Activated T-cell treated with anti-CD3 and anti-CD28 coated beads, Interleukin-2, amount 50 U/mL, for 4 hours (primary cell): Measurements from ENCODE around the gene GABRR3. TPM values are rescaled to one million over a fixed set of nuclear protein-coding genes. Genes with fewer than 3 reads are reported as not detected.

ENCODE experiments used
- ATAC-seq, 2 donors: fragments of 200-7000 bp; cut with Tn5 transposase; one replicate each; pipeline ENCODE4 v1.10.0; 2021
- DNase-seq: peaks from one replicate; pipeline ENCODE4 v3.0.0-alpha.2; 2020
- H3K27me3 Mint-ChIP-seq: one replicate; pipeline ENCODE4 v1.8.0; 2021; ENCODE audit warnings: low read depth, mixed read lengths
- H3K36me3 Mint-ChIP-seq: one replicate; pipeline ENCODE4 v1.8.0; 2022; ENCODE audit warnings: mixed read lengths; ENCODE audit not compliant: insufficient read depth
- H3K4me1 Mint-ChIP-seq: one replicate; pipeline ENCODE4 v1.8.0; 2021; ENCODE audit warnings: low read depth, mixed read lengths
- H3K4me3 Mint-ChIP-seq: one replicate; pipeline ENCODE4 v1.8.0; 2021; ENCODE audit warnings: mild to moderate bottlenecking, moderate library complexity, mixed read lengths
- H3K9me3 Mint-ChIP-seq: one replicate; pipeline ENCODE4 v1.8.0; 2021; ENCODE audit warnings: mixed read lengths
- total RNA-seq, 3 donors: library from RNA; stranded (reverse); gene quantifications; one replicate each; pipeline ENCODE4 v1.2.1, GENCODE V29; 2021

The GABRR3 gene
- total RNA-seq, 3 donors from 2014 or later, result not detected

- no peak for ATAC-seq
- Mint-ChIP-seq H3K27me3 (no peaks in the 10 kb centered on the region), H3K4me1 (peaks cover 75% of the 10 kb centered on the region), H3K9me3 (no peaks in the 10 kb centered on the region), H3K4me3 (no peak overlapping the region), H3K36me3 (peaks cover 29% of the 10 kb centered on the region)
- DNase-seq, result no peak
These were observed 66.7 kb downstream of the GABRR3 start for GRCh38 chr3:97968376-97968775.

GRCh38 chr3:97967966-97968365 lies 67.1 kb downstream of the GABRR3 start:
- Mint-ChIP-seq H3K4me1 (peaks cover 71% of the 10 kb centered on the region), H3K27me3 (no peaks in the 10 kb centered on the region), H3K36me3 (peaks cover 29% of the 10 kb centered on the region), H3K9me3 (no peaks in the 10 kb centered on the region), H3K4me3 (no peak overlapping the region)
- no peak for DNase-seq
- ATAC-seq, result no peak

GRCh38 chr3:97960993-97961766 lies 73.9 kb downstream of the GABRR3 start:
- H3K9me3 Mint-ChIP-seq, result no peaks in the 10 kb centered on the region
- peaks cover 52% of the 10 kb centered on the region for H3K36me3 Mint-ChIP-seq
- no peak overlapping the region for H3K4me3 Mint-ChIP-seq
- H3K4me1 Mint-ChIP-seq, result peaks cover 28% of the 10 kb centered on the region
- ATAC-seq (no peak), DNase-seq (no peak)
- H3K27me3 Mint-ChIP-seq, result no peaks in the 10 kb centered on the region

GRCh38 chr3:97960551-97960950 lies 74.6 kb downstream of the GABRR3 start:
- Mint-ChIP-seq H3K36me3 (peaks cover 51% of the 10 kb centered on the region), H3K27me3 (no peaks in the 10 kb centered on the region), H3K4me3 (no peak overlapping the region), H3K9me3 (no peaks in the 10 kb centered on the region), H3K4me1 (peaks cover 23% of the 10 kb centered on the region)
- ATAC-seq (no peak), DNase-seq (no peak)

GRCh38 chr3:97959872-97960271 lies 75.2 kb downstream of the GABRR3 start:
- no peak for ATAC-seq
- Mint-ChIP-seq H3K9me3 (no peaks in the 10 kb centered on the region), H3K4me1 (peaks cover 20% of the 10 kb centered on the region), H3K4me3 (no peak overlapping the region), H3K36me3 (peaks cover 49% of the 10 kb centered on the region), H3K27me3 (no peaks in the 10 kb centered on the region)
- no peak for DNase-seq

GRCh38 chr3:97958796-97959195 lies 76.3 kb downstream of the GABRR3 start:
- Mint-ChIP-seq H3K36me3 (peaks cover 51% of the 10 kb centered on the region), H3K9me3 (no peaks in the 10 kb centered on the region), H3K27me3 (no peaks in the 10 kb centered on the region), H3K4me3 (no peak overlapping the region), H3K4me1 (peaks cover 14% of the 10 kb centered on the region)
- ATAC-seq, result no peak
- DNase-seq, result no peak

GRCh38 chr3:97958396-97958795 lies 76.7 kb downstream of the GABRR3 start:
- Mint-ChIP-seq H3K27me3 (no peaks in the 10 kb centered on the region), H3K4me3 (no peak overlapping the region), H3K36me3 (peaks cover 49% of the 10 kb centered on the region), H3K4me1 (peaks cover 10% of the 10 kb centered on the region), H3K9me3 (no peaks in the 10 kb centered on the region)
- ATAC-seq (no peak), DNase-seq (no peak)

GRCh38 chr3:97957617-97958311 lies 77.4 kb downstream of the GABRR3 start:
- Mint-ChIP-seq H3K9me3 (no peaks in the 10 kb centered on the region), H3K36me3 (peaks cover 53% of the 10 kb centered on the region), H3K27me3 (no peaks in the 10 kb centered on the region), H3K4me3 (no peak overlapping the region), H3K4me1 (peaks cover 10% of the 10 kb centered on the region)
- DNase-seq (no peak), ATAC-seq (no peak)

GRCh38 chr3:97956051-97956450 lies 79.1 kb downstream of the GABRR3 start:
- ATAC-seq (no peak), DNase-seq (no peak)
- Mint-ChIP-seq H3K4me1 (peaks cover under 1% of the 10 kb centered on the region), H3K4me3 (no peak overlapping the region), H3K27me3 (no peaks in the 10 kb centered on the region), H3K9me3 (no peaks in the 10 kb centered on the region), H3K36me3 (peaks cover 51% of the 10 kb centered on the region)

- Mint-ChIP-seq H3K4me1 (no peaks in the 10 kb centered on the region), H3K36me3 (peaks cover 53% of the 10 kb centered on the region), H3K4me3 (no peak overlapping the region), H3K27me3 (no peaks in the 10 kb centered on the region), H3K9me3 (no peaks in the 10 kb centered on the region)
- DNase-seq, result no peak
- ATAC-seq, result no peak
These were observed 80.8 kb downstream of the GABRR3 start for GRCh38 chr3:97954228-97954827.

- no peak for ATAC-seq
- Mint-ChIP-seq H3K27me3 (no peaks in the 10 kb centered on the region), H3K4me3 (no peak overlapping the region), H3K9me3 (no peaks in the 10 kb centered on the region), H3K4me1 (no peaks in the 10 kb centered on the region), H3K36me3 (peaks cover 60% of the 10 kb centered on the region)
- no peak for DNase-seq
These were observed 82.2 kb downstream of the GABRR3 start for GRCh38 chr3:97952872-97953271.

- Mint-ChIP-seq H3K4me1 (no peaks in the 10 kb centered on the region), H3K4me3 (no peak overlapping the region), H3K9me3 (no peaks in the 10 kb centered on the region), H3K27me3 (no peaks in the 10 kb centered on the region), H3K36me3 (peaks cover 60% of the 10 kb centered on the region)
- DNase-seq (no peak), ATAC-seq (no peak)
These were observed 82.8 kb downstream of the GABRR3 start for GRCh38 chr3:97952280-97952679.

- Mint-ChIP-seq H3K9me3 (no peaks in the 10 kb centered on the region), H3K4me3 (no peak overlapping the region), H3K36me3 (peaks cover 67% of the 10 kb centered on the region), H3K4me1 (no peaks in the 10 kb centered on the region), H3K27me3 (no peaks in the 10 kb centered on the region)
- DNase-seq (no peak), ATAC-seq (no peak)
These were observed 84.8 kb downstream of the GABRR3 start for GRCh38 chr3:97950360-97950759.

GRCh38 chr3:97949743-97950142 lies 85.4 kb downstream of the GABRR3 start:
- no peaks in the 10 kb centered on the region for H3K4me1 Mint-ChIP-seq
- H3K27me3 Mint-ChIP-seq, result no peaks in the 10 kb centered on the region
- no peaks in the 10 kb centered on the region for H3K9me3 Mint-ChIP-seq
- no peak overlapping the region for H3K4me3 Mint-ChIP-seq
- no peak for ATAC-seq
- DNase-seq, result no peak
- H3K36me3 Mint-ChIP-seq, result peaks cover 70% of the 10 kb centered on the region

- H3K36me3 Mint-ChIP-seq, result peaks cover 67% of the 10 kb centered on the region
- no peaks in the 10 kb centered on the region for H3K4me1 Mint-ChIP-seq
- H3K4me3 Mint-ChIP-seq, result no peak overlapping the region
- DNase-seq (no peak), ATAC-seq (no peak)
- no peaks in the 10 kb centered on the region for H3K27me3 Mint-ChIP-seq
- H3K9me3 Mint-ChIP-seq, result no peaks in the 10 kb centered on the region
These were observed 86.0 kb downstream of the GABRR3 start for GRCh38 chr3:97949110-97949485.
